Left cardiac atrium (tissue), 4 donors: ENCODE results near the gene BAIAP2. TPM values are rescaled to one million over a fixed set of nuclear protein-coding genes. Genes with fewer than 3 reads are reported as not detected.
A peak's percentile ranks its signal among the peaks of the same experiment; 100 is the strongest.

Experiments used
- ATAC-seq, 2 donors: fragments of 200-7000 bp; cut with Tn5 transposase; one replicate each; pipeline ENCODE4 v1.9.1; 2020; ENCODE audit warnings: mild to moderate bottlenecking in 2 of 2, moderate library complexity in 2 of 2
- DNase-seq: peaks from one replicate; pipeline ENCODE4 v3.0.0-alpha.2; 2020
- intact Hi-C, 2 donors: fragments of 100-400 bp; cut with DNase I; formaldehyde crosslinking; loops; one replicate each; pipeline versions ENCODE4 v1.14.1 to v1.15.1; 2022 to 2023
- total RNA-seq, 2 donors: library from RNA; stranded (reverse); fragmentation: NEBNext Ultra II Directional; extraction: Animal tissue kit (Norgen Biotek cat#: 25700); gene quantifications; one replicate each; pipeline ENCODE4 v1.2.1, GENCODE V29; 2021
- donor health status: DM: no; HTN: yes; CAD: no.
- donor health status: DM: no; HTN: yes; CAD: no; lungs with severe emphysema.
- donor health status: DM: yes; HTN: yes; CAD: no.
- donor health status: Dilated cardiomyopathy.

BAIAP2 gene
- total RNA-seq, 2 donors from 2014 or later = 32.8 to 38.0 TPM

DNA sequence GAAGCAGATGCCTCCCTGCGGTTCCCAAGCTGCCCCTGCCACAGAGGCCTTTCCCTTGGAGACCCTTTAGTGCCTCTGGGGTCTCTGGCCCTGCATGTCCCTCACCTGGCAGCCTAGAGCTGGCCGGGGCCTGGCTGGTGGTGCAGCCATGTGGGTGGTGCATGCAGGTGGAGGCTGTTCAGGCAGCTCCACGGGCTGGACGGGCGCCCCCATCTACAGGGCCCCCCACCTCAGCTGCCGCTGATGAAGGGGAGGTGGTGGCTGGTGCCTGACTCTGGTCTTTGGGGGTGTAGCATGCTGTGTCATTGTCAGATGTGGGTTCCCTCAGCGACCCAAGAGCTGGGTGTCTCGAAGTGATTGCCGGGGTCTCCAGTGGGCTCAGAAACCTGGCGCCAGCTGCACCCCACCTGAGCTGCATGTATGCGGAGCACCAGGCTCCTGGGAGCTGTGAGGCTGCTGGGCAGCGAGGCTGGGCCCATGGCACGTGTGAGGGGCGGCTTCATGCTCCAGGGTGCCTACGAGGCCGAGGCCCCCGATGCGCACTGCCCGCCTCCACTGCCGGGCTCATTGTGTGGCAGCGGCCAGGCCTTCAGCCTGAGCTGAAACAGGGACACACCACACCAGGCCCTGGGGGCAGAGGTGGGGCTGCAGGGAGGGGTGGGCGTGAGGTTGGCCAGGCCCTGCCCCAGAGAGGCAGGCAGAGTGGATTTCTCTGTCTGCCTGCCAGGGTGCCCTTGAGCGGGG lies 57.0 kb downstream of the BAIAP2 start:
- intact Hi-C loops = loop anchor here in 1 of 2 donors (10.0 kb wide), 1 partner anchor 667 kb away; no protein-coding TSS in a partner anchor
- no peak for DNase-seq
- ATAC-seq = no peak

DNA sequence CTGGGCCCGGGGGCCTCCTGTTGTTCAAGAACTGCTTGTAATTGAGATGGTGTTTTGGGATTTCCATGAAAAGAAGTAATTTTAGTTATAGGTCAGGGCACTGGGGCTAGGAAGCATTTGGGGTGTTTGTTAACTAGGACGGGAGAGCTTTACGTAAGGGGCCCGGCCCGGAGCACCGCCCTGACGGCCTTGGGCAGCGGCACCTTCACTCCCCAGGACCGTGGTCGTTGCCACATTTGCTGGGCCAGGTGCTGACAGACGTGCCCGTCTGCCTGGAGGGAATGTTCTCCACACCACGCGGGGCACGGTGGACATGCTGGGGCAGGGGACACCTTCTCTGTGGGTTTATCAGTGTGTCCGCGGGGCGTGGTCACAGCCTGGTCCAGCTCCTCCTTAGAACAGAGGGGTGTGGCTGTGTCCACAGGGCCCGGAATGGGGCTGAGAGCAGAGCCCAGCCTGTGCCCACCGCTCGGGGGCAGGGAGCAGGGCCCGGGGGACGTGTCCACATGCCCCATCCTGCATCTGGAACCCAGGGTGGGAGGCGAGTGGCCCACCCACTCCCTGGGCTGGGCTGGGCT lies 57.7 kb downstream of the BAIAP2 start:
- ATAC-seq (no peak), DNase-seq (no peak)
- intact Hi-C loops = loop anchor here in 1 of 2 donors (10.0 kb wide), 1 partner anchor 668 kb away; no protein-coding TSS in a partner anchor

DNA sequence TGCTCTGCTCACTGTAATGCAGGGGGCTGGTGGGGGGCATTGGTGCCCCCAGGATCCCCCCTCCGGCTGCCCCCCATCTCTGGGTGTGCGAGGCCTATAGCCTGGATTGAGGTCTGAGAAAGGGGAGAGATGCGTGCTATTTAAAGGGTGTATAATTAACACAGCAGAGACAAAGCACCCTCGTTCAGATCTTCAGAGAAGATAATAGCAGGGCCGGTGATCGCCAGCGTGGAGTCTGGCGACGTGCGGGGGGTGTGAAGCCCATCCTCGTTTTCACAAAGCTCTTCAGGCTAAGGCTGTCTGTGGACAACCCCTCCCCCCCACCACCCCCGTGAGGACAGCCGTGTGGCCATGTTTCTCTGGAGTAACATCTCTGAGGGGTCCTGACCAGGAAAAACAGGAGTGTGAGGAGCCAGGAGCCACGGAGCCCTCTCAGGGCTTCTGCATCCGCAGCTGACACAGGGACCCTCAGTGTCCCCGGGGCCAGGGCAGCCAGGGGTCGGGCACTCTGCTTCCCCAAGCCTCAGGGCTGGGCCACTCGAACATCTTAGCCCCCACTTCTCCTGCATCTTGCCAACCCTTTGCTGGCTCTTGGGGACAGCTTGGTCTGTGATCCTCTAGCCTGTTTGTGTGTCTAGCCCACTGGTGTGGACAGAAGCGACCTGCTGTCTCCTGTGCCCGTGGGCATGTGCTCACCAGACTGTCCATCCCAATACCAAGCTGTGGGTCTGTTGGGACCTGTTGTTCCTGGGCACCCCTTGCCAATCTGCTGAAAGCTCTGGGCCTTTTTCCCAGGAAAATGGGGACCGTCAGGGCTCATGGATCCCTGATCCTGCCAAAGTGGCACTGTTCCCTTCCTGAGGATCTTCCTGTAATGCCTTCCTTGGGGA lies 58.9 kb downstream of the BAIAP2 start:
- no peak for ATAC-seq
- no peak for DNase-seq
- intact Hi-C loops = loop anchor here in 1 of 2 donors (10.0 kb wide), 1 partner anchor 669 kb away; no protein-coding TSS in a partner anchor

DNA sequence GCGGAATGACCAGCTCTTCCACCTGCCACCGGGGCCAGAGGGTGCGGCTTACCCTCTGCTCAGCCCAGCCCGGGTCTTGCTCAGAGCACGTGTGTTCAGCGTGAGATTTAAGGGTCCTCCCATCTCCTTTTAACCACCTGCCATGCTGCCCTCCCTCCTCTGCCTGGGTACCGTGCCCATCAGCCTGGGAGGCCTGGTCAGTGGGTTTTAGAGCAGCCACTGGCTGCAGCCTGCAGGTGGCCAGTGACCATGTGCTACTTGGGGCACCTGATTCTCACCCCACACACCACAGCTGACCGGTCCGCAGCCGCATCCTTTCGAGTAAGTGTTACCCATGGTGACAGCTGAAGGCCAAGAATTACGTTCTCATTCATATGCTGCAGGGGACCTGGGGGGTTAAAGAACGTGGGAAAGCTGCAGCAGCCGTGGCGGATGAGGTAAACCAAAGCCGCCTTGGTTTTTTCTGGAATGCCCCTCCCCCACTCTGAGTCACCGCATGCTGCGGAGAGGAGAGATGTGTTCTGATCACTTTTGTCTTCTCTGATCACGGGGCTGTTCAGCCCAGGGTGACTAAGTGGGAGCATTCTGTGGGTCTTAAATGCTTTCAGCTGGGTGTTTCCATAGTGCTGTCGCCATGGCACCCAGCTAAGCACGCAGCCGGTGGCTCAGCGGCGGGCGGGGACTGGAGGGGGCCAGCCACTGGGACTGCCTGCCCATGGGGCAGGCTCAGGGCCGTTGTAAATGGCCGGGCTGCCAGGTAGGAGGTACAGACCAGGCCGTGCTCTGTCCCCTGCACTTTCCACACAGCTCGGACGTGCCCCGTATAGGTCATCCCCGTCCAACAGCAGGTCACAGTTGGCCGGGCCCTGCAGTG lies 59.8 kb downstream of the BAIAP2 start:
- intact Hi-C loops = loop anchor here in 1 of 2 donors (10.0 kb wide), 1 partner anchor 670 kb away; no protein-coding TSS in a partner anchor
- ATAC-seq = peak; percentile 19 to 63
- peak; percentile 63 for DNase-seq

DNA sequence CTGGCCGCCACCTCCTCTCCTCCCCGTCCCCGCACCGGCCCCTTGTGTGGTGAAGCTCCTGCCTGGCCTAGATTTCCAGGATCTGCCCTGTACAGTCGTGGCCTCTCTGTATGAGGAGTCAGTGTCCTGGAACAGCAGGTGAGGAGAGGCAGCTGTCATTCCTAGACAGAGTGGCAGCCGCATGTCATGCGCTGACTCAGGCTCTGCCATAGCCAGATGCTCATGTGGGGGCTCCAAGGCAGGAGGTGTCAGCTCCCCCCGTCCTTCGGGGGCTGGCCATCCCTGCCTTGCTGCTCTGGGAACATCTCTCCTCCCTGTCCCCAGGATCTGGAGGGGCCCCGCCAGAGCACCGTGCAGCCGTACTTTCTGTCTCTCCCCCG lies 60.4 kb downstream of the BAIAP2 start:
- ATAC-seq = no peak
- intact Hi-C loops = loop anchor here in 1 of 2 donors (10.0 kb wide), 1 partner anchor 671 kb away; no protein-coding TSS in a partner anchor

DNA sequence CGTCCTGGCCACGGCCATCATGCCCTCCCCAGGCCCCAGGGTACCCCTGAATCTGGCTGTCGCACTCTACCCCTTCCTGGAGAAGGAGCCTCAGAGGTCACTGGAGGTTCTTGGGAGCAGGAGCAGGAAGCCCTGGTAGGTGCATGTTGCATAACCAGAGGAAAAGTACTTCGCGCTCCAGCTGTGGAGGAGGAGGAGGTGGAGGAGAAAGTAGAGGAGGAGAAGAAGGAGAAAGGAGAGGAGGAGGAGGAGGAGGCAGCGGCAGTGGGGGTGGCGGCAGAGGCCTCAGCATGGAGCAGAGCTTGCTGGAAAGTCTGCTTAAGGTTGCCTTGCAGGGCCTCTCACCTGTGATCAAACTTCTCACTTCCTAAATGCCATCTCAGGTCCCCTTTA lies 61.8 kb downstream of the BAIAP2 start:
- peak in 1 of 2 donors; percentile 22 for ATAC-seq
- intact Hi-C loops = loop anchor here in 1 of 2 donors (2.0 to 10.0 kb wide), 2 partner anchors 74 to 672 kb away; no protein-coding TSS in a partner anchor
- no peak for DNase-seq

More for the DNA sequence above, 60.4 kb downstream of the BAIAP2 start:
- no peak for DNase-seq

DNA sequence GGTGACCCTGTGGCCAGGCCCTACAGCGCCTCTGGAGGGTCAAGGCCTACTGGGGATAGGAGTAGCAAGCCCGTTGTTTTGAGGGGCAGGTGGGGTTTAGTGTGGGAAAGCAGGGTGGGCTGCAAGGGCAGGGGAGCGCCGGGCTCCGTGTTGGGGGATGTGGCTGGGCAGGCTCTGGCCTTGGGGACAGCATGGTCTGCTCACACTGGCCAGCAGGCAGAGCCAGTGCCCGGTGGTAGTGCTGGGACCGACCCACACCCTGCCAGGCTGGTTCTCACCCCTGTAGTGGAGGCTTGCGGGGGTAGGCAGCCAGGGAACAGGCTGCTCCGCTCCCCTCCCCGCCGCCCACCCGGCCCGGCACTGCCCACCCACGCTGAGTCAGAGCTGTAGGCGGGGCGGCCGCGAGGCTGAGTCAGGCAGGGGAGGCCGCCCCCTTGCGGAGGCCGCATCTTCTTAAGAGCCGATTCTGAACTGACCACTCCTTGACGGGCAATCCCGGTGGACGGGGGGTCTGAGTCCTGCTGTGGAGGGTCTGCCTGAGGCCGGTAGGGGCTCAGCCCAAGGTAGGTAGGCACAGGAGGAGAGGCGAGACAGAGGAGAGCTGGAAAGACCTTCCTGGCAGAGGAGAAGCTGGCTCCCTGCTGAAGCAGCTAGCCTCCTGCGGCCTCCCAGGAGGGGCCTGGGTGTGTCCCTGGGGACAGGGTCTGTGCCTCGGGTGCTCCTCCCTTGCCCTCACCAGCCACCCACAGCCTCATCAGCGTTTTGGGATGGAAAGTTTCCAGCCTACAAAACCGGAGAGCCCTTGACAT lies 62.4 kb downstream of the BAIAP2 start:
- peak; percentile 62 to 70 for ATAC-seq
- peak; percentile 86 for DNase-seq
- intact Hi-C loops = loop anchor here in 1 of 2 donors (2.0 to 10.0 kb wide), 2 partner anchors 75 to 673 kb away; no protein-coding TSS in a partner anchor

DNA sequence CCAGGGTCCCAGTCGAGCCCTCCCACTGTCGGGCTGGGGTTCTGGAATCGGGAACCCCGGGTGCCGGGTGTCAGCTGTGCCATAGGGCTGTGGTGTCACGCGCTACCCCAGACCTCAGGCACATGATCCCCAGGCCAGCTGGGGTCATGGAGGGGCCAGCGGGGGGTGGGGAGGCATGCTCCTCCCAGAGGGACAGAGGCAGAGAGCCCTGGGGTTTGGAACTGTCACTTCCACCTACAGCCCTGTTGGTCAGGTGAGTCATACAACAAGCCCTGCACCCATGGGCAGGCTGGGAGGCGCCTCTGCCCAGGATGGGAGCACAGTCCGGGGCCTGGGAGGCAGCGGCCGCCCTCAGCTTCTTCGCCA lies 63.0 kb downstream of the BAIAP2 start:
- DNase-seq (peak; percentile 43), ATAC-seq (peak in 1 of 2 donors; percentile 3)
- intact Hi-C loops = loop anchor here in 1 of 2 donors (2.0 to 10.0 kb wide), 2 partner anchors 75 to 673 kb away; no protein-coding TSS in a partner anchor

DNA sequence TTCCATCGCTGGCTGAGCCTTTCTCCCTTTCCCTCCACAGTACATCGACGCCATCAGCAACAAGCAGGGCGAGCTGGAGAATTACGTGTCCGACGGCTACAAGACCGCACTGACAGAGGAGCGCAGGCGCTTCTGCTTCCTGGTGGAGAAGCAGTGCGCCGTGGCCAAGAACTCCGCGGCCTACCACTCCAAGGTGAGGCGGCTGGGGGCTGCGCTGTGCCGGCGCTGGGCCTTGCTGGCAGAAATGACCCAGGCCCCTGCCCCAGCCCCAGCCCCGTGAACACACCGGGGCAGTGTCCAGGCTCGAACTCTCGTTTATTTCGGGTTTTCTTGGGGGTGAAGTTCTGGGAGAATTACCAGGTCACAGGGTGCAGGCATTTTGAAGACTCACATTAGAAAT lies 64.9 kb downstream of the BAIAP2 start:
- intact Hi-C loops = loop anchor here (2.0 to 10.0 kb wide), 4 partner anchors 73 to 675 kb away; no protein-coding TSS in a partner anchor
- ATAC-seq = no peak

DNA sequence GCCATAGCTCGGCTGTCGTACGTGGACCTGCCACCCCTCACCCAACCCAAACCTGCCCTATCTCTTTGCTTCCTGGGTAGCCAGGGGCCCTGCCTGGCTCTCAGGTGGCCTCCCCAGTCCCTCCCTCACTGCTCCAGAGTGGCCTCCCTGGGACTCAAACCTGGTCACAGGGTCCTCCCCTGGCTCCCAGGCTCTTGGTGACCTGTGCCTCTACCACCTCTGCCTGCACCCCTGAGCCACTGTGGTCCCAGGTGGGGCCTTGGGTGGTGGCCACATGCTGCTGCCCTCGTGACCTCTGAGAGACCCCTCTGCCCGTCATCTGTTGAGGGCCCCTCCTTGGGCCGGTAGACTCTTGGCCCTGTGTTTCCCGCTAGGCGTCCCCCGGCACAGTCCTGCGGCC lies 65.7 kb downstream of the BAIAP2 start:
- intact Hi-C loops = loop anchor here (2.0 to 5.0 kb wide), 3 partner anchors 73 to 113 kb away; no protein-coding TSS in a partner anchor
- DNase-seq (no peak), ATAC-seq (no peak)

More for the DNA sequence above, 64.9 kb downstream of the BAIAP2 start:
- DNase-seq = no peak

DNA sequence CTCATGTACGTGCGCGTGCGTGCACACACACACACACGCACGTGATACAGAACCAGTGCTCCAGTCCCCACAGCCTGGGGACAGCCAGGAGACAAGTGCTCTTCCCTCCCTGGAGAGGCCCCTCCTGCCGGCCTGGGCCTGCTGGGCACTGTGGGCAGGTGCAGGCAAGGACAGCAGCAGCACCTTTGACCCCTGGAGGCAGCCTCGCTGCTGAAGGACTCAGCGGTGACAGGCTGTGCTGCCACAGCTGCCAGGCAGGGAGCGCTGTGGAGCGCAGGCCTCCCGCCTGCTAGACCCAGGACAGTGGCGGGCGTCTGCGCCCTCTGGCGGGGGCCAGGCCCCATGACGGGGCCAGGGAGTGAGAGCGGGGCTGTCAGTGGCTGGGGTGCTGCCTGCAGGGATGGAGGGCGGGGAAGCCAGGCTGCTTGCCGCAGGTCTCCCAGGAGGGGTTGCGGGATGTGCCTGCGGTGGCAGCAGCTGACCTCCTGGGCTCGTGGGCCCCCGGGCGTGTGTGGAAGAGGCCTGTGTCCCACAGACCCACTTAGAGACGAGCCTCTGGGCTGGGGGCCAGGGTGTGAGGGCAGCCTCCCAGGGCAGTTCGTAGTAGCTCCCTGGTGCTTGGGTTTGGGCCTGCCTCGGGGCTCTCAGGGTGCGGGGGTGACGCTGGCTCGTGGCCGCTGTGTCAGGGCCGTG lies 66.8 kb downstream of the BAIAP2 start:
- DNase-seq (peak; percentile 83), ATAC-seq (peak; percentile 70 to 88)
- intact Hi-C loops = loop anchor here (2.0 to 5.0 kb wide), 3 partner anchors 74 to 114 kb away; no protein-coding TSS in a partner anchor

DNA sequence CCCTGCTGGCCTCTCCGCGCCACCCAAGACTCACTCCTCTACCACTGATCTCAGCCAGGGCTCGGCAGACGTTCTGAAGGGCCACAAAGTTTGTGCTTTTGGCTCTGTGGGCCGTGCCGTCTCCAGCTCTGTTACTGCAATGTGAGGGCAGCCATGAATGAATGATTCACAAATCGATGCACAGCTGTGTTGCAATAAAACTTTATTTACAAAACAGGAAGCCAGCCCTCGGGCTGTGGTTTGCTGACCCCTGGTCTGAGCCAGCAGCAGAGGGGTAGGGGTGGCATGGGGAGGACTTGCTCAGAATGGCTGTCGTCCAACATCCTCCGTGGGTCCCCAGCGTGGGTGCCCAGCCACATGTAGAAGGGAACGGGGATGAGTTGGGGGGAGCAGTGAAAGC lies 67.4 kb downstream of the BAIAP2 start:
- no peak for ATAC-seq
- intact Hi-C loops = loop anchor here in 1 of 2 donors (5.0 kb wide), 2 partner anchors 75 to 115 kb away; no protein-coding TSS in a partner anchor
- no peak for DNase-seq

DNA sequence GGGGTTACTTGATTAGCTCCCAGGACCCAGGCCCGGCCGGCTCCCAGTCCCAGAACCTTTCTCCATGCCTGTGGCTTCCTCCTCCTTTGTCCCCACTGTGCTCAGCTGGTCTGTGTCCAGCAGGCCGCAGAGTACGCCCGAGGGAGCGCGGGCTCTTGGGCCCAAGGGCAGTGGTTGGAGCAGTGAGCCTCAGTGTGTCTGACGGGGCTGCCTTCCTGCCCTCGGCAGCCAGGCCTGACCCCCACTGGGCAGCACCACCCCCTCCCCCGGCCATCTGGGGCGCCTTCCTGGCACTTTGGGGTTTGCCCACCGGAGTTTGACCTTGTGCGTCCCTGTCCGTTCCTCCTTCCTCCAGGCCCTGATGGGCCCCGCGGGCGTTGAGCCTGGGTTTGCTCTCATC lies 67.9 kb downstream of the BAIAP2 start:
- intact Hi-C loops = loop anchor here in 1 of 2 donors (5.0 kb wide), 2 partner anchors 76 to 116 kb away; no protein-coding TSS in a partner anchor

DNA sequence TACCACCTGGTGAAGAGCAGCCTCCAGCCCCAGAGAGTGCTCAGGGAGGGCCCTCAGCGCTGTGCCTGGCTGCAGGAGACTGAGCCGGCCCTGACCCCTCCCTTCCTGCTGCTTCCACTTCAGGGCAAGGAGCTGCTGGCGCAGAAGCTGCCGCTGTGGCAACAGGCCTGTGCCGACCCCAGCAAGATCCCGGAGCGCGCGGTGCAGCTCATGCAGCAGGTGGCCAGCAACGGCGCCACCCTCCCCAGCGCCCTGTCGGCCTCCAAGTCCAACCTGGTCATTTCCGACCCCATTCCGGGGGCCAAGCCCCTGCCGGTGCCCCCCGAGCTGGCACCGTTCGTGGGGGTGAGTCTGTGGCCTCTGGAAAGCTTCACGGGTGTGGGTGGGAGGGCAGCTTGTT lies 68.4 kb downstream of the BAIAP2 start:
- no peak for ATAC-seq
- intact Hi-C loops = loop anchor here in 1 of 2 donors (5.0 kb wide), 2 partner anchors 76 to 116 kb away; no protein-coding TSS in a partner anchor
- no peak for DNase-seq

More for the DNA sequence above, 67.9 kb downstream of the BAIAP2 start:
- no peak for DNase-seq
- no peak for ATAC-seq

DNA sequence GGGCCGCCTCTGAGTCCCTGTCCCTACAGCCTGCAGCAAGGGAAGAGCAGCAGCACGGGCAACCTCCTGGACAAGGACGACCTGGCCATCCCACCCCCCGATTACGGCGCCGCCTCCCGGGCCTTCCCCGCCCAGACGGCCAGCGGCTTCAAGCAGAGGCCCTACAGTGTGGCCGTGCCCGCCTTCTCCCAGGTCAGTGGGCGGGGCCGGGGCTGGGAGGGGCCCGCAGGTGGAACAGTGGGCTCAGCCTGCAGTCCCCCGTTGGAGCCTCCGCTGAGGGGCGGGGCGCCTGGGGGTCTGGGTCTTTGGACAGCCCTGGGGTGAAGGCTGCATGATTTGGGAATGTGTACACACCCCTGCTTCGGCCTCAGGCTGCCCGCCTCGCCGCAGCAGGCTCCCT lies 71.8 kb downstream of the BAIAP2 start:
- intact Hi-C loops = no loop called here
- ATAC-seq = no peak
- DNase-seq = no peak

DNA sequence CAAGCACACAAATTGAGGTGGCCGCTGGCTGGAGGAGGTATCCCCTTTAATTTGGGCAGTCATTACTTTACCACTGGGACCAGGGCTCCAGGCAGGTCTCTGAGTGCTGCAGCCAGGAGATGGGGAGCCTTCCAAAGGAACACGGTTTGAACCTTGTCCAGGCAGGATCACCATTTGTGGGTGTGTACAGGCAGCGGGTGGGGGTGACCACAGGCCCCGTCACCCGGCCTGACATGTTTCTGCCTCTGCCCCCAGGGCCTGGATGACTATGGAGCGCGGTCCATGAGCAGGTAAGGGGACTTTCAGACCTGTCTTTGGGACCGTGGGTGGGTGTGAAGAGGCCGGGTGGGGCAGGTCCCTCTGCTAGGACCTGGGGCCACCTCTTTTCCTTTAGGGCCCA lies 73.3 kb downstream of the BAIAP2 start:
- intact Hi-C loops = no loop called here
- DNase-seq (no peak), ATAC-seq (no peak)
